HL-60/S4 treated with retinoic acid at 250 ng/mL for 4 days and 3 days (cell line): ENCODE data around the gene DTYMK.
"Not testable (repeated sequence)": the region's sequence is repeated elsewhere in the genome, so short reads cannot be mapped to it uniquely, and the experiment has no call there.

Experiments
- in situ Hi-C: fragments of 300-500 bp; cut with MboI; formaldehyde crosslinking; loops from 2 replicates; pipeline ENCODE4 v1.7.0; 2022; ENCODE audit warnings: low sequenced_read_pairs

The DTYMK gene

GRCh38 chr2:241673189-241673663 lies 13.4 kb downstream of the DTYMK start:
- in situ Hi-C loops, result no loop called here

- in situ Hi-C loops, result no loop called here
These were observed 14.1 kb downstream of the DTYMK start for GRCh38 chr2:241672243-241673188.

DNA sequence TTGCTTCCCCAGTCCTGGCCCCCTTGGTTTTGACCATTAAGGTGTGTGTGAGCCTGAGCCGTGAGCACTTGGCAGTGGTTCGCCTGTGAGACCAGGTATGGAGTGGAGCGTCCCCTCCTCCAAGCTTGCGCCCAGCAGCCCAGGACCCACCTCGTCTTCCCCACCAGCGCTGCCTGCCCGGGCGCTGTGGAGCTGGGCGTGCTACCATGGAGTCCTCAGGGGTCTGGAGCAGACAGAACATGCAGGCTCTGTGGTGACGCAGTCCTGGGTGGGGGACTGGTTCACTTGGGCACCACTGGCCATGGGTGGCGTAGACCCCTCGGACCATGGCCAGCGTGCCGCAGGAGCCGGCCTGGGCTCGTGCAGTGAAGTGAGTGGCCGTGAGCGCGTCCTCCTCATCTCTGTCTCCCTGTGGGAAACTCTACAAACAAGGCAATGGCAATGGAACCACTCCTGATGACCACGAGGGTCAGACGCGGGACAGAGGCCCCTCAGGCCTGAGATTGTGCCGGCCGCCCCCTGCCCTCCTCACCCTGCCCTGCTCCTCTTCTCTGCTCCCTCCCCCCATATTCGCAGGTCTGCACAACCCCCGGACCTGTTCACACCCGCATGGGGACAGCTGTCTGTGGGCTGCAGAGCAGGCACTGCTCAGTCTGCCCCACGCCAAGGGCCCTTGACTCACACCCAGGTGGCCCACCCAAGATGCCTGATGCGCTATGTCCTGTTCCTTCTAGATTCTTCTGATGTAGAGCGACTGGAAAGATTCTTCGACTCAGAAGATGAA lies 15.0 kb downstream of the DTYMK start:
- in situ Hi-C loops, result no loop called here

DNA sequence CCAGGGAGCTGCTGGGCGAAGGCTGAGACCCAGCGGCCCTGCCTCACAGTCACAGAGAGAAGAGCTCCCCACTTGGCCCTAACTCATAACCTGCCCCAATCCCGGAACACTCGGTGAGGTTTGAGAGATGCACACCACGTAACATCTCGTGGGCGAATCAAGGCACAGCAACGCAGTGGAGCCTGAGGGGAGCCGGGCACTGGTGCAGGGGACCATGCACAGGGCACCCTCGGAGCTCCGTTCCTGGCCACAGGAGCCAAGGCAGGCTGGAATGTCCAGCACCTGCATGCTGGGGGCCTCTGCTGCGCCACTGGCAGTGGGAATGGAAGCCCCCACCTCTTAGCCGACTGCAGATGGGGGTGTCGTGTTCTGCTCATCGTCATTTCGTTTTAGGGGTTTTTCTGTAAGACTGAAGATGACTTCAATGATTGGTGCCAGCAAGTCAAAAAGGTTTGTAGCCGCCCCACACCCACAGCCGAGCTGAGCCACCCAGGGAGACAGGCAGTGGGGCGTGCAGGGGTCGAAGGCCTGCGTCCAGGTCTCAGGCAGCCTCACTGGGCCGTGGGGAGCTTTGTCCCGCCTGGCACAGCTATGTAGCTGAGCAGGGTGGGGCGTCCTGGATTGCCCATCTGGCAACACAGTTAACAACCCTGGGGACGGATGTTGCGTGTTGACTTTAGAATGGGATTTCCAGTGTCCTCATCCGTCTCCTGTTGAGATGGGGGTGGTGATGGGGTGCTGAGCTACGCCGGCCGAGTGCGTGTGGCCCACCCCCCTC lies 16.1 kb downstream of the DTYMK start:
- in situ Hi-C loops, result no loop called here

DNA sequence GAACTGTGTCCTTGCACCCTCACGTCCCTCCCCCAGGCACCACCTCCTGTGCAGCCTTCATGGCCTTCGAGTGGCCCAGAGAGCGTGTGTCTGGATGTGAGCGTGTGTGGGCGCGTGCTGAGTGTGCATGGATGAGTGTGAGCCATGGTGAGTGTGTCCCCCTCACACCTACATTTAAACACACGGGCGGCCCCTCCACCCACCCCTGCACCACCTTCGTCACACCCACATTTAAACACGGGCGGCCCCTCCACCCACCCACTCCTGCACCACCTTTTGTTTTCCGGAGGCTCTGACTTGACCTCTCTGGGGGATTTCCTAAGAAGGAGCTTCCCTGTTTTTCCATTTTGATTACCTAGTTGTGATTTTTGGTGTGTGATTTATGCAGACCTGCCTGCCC lies 17.8 kb downstream of the DTYMK start:
- in situ Hi-C loops, result no loop called here

GRCh38 chr2:241668354-241668753 lies 18.3 kb downstream of the DTYMK start:
- in situ Hi-C loops, result no loop called here

GRCh38 chr2:241666627-241667400 lies 19.8 kb downstream of the DTYMK start:
- in situ Hi-C loops, result no loop called here

DNA sequence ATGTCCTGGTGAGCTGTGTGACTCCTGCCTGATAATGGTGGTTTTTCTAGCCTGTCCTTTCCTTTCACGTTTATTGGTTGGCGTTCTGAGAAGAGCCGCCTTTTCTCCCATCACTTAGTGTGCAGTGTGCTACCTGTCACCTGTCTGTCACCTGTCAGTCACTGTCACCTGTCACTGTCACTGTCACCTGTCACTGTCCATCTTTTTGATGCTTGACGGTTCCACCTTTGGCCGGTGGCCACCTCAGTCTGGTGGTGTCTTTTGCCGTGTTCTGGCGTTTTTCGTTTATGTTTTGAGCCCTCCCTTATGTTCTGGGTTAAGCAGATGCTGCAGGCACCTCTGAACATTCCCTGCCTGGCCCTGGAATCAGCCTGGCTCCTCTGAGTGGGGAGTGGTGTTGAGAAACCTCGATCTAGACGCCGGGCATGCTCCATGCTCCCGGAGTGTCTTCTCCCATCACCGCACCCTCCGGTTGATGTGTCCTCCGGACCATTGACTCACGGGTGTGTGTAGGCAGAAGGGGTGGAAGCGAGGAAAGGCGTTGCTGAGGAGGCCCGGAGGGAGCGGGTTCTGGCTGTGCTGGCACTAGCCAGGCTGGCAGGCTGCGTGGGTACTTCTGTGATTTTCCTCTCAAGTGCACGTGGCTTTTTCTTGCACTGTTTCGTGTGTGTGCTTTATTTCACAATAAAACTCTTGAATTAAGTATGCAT lies 20.7 kb downstream of the DTYMK start:
- in situ Hi-C loops, result no loop called here

DNA sequence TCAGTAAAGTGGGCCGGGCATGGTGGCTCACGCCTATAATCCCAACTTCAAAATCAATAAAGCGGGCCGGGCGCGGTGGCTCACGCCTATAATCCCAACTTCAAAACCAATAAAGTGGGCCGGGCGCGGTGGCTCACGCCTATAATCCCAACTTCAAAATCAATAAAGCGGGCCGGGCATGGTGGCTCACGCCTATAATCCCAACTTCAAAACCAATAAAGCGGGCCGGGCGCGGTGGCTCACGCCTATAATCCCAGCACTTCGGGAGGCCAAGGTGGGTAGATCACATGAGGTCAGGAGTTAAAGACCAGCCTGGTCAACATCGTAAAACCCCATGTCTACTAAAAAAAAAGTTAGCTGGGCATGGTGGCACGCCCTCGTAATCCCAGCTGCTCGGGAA lies 23.9 kb downstream of the DTYMK start:
- in situ Hi-C loops, result not testable (repeated sequence)

DNA sequence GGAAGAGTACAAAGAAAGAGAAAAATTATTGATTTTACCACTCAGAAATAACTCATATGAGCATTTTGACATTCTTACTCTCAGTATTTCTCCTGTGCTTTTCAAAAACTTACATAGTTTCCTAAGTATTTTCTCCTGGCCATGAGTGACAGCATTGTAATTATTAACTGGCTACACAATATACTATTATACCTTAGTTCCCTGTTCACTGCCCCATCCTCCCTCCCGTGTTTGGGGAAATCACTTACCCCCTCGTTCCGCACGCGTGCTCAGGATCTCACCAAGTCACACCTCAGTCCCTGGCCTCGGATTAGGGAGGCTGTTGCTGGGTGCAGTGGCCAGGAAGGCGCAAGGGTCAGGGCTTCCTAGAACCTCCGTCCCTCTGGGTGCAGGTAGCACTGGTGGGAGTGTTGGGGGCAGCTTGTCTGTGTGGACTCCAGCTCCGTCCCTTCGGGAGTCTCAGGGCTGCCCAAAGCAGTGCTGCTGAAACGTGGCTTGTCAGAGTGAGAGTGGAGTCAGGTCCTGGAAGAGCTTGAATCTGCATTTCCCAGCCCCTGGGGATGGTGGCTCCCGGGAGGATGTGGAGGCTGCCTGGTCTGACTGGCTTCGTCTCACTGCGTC lies 25.9 kb downstream of the DTYMK start:
- in situ Hi-C loops, result no loop called here

DNA sequence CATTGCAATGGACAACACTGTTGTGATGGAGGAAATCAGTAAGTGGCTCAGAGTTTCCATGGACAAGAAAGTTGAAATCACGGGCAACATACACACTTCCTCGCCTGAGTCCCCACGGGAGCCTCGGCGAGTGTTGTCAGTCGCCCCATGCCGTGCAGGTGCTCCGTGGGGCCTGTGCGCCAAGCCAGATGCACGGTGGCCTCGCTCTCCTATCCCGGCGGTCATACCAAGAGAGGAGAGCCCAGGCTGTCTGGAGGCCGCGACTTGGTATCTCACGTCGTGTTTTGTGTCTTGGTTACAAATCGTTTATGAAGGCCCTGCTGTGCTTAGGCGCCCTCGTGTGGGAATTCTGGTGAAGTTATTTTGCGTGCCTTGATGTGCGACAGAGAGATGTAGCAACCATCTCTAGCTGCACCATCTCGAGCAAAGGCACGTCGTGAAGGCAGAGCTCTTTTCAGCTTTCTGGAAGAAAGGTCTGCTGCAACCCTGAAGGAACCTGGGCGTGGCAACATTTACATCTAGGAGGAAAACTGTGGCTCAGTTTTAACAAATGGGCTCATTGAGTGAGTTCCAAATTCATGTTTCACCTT lies 27.4 kb downstream of the DTYMK start:
- in situ Hi-C loops, result no loop called here

GRCh38 chr2:241658296-241658695 lies 28.3 kb downstream of the DTYMK start:
- in situ Hi-C loops, result no loop called here

GRCh38 chr2:241657786-241658254 lies 28.8 kb downstream of the DTYMK start:
- in situ Hi-C loops, result no loop called here

DNA sequence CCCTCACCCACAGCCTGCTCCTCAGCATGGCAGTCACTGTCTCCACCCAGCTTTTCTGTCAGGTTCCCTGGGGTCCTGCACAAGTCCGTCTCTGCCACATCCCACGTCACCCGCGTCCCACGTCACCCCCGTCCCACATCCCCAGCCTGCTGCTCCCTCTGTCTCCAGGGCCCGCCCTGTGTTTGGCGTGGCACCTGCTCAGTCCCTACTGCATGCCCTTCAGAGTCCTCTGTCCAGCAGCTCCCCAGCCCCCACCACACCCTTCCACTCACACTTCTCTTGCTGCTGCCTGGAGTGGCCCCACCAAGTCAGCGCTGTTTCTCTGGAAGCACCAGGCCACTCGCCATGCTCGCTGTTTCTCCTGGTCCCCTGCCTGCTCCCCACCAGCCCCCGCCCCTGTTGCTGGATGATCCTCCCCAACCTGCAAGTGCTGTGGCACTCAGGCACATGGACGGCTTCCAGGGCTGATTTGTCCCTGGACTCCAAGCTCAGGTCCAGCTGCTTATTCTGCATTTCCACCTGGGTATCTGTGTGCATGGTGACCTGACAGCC lies 30.3 kb downstream of the DTYMK start:
- in situ Hi-C loops, result no loop called here

DNA sequence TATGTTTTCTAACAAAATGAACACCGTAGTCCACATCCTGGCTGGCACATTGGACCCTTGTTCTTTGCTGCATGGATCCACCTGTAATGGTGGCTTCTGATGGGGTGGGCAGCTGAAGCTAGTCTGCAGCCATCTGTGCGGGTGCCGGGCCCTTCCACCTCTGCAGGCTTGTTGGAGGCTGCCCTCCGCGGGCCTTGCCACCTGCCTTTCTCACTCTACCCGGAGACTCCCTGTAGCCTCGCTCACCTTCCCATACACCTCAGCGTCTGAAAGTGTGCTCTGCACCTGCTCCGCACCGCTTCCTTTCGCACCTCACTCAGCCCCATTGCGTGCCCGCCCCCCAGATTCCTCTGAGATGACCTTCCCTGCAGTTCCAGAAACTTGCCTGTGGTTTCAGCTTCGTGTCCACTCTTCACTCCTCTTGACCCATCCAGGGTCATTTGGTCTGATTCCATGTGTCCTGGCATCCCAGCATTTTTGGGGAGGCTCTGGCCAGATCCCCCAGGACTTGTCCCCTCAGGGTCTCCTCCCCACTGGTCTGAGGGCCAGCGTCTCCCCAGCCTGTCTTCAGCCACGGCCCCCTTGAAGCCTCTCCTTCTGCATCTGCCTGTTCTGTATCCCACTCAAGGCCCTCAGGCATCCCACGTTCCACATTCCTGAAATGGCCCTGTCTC lies 31.0 kb downstream of the DTYMK start:
- in situ Hi-C loops, result no loop called here

- in situ Hi-C loops, result no loop called here
These were observed 32.1 kb downstream of the DTYMK start for GRCh38 chr2:241654551-241654950.

GRCh38 chr2:241653210-241653750 lies 33.3 kb downstream of the DTYMK start:
- in situ Hi-C loops, result no loop called here

- in situ Hi-C loops, result no loop called here
These were observed 33.9 kb downstream of the DTYMK start for GRCh38 chr2:241652722-241653121.
